Measurements from ENCODE around the gene BARX2.

GRCh38 chr11:129460714-129461113 lies 85.1 kb downstream of the BARX2 start:
- TF ChIP-seq POLR2AphosphoS5 (IDR thresholded peaks at IDR 0.05; ENCODE audit: low read depth, low read length) (no peak), SIN3A (IDR thresholded peaks at IDR 0.05; ENCODE audit: borderline replicate concordance, insufficient read depth, low read length) (no peak), TAF1 (IDR thresholded peaks at IDR 0.05; ENCODE audit: borderline replicate concordance, insufficient read depth, low read length) (no peak)
- TF ChIP-seq, protein P1, sequence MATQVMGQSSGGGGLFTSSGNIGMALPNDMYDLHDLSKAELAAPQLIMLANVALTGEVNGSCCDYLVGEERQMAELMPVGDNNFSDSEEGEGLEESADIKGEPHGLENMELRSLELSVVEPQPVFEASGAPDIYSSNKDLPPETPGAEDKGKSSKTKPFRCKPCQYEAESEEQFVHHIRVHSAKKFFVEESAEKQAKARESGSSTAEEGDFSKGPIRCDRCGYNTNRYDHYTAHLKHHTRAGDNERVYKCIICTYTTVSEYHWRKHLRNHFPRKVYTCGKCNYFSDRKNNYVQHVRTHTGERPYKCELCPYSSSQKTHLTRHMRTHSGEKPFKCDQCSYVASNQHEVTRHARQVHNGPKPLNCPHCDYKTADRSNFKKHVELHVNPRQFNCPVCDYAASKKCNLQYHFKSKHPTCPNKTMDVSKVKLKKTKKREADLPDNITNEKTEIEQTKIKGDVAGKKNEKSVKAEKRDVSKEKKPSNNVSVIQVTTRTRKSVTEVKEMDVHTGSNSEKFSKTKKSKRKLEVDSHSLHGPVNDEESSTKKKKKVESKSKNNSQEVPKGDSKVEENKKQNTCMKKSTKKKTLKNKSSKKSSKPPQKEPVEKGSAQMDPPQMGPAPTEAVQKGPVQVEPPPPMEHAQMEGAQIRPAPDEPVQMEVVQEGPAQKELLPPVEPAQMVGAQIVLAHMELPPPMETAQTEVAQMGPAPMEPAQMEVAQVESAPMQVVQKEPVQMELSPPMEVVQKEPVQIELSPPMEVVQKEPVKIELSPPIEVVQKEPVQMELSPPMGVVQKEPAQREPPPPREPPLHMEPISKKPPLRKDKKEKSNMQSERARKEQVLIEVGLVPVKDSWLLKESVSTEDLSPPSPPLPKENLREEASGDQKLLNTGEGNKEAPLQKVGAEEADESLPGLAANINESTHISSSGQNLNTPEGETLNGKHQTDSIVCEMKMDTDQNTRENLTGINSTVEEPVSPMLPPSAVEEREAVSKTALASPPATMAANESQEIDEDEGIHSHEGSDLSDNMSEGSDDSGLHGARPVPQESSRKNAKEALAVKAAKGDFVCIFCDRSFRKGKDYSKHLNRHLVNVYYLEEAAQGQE (IDR thresholded peaks at IDR 0.05; ENCODE audit: insufficient read depth in 1 of 2, low read depth in 2 of 2, low read length in 2 of 2) = no peak

All from PFSK-1 (cell line).